Measurements from ENCODE around the gene SLA2.

Gene SLA2

DNA sequence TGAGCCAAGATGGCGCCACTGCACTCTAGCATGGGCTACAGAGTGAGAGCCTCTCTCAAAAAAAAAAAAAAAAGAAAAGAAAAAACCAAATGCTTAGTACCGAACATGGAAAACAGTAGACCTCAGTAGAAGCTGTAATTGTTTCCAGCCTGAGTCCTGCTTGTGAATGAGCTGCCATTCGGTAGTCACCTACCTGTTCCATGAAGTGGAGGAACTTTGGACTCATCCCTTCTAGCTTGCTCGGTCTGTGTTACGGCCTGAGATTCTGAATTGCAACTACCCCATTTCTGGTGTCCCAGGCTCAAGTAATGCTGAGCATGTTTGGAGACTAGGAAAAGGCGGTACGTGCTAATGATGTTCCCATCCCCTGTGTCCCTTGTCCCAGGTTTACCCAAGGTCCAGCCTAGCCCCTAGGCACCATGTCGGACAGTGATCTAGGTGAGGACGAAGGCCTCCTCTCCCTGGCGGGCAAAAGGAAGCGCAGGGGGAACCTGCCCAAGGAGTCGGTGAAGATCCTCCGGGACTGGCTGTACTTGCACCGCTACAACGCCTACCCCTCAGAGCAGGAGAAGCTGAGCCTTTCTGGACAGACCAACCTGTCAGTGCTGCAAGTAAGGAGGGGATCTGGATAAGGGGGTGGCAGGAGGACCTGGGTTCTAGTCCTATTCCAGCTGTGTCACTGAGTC, 67.5 kb downstream of the SLA2 start:
- TF ChIP-seq PPARA (CRISPR knock-in tag; IDR thresholded peaks at IDR 0.05; ENCODE audit: borderline replicate concordance) (no peak), ZFP3 (CRISPR knock-in tag; IDR thresholded peaks at IDR 0.05) (no peak), TCF4 (CRISPR knock-in tag; IDR thresholded peaks at IDR 0.05; ENCODE audit: borderline replicate concordance) (no peak), ARNTL (CRISPR knock-in tag; IDR thresholded peaks at IDR 0.05; ENCODE audit: borderline replicate concordance, low read depth) (no peak), TOX (CRISPR knock-in tag; IDR thresholded peaks at IDR 0.05; ENCODE audit: borderline replicate concordance) (no peak), RARB (CRISPR knock-in tag; IDR thresholded peaks at IDR 0.05) (no peak), POU6F1 (CRISPR knock-in tag; IDR thresholded peaks at IDR 0.05; ENCODE audit: borderline replicate concordance, low read depth) (no peak), ISL1 (CRISPR knock-in tag; IDR thresholded peaks at IDR 0.05) (no peak), CSDC2 (CRISPR knock-in tag; IDR thresholded peaks at IDR 0.05) (no peak), BACH2 (CRISPR knock-in tag; IDR thresholded peaks at IDR 0.05; ENCODE audit: borderline replicate concordance) (no peak), OSR1 (CRISPR knock-in tag; IDR thresholded peaks at IDR 0.05) (no peak)
- TF ChIP-seq, protein P1, sequence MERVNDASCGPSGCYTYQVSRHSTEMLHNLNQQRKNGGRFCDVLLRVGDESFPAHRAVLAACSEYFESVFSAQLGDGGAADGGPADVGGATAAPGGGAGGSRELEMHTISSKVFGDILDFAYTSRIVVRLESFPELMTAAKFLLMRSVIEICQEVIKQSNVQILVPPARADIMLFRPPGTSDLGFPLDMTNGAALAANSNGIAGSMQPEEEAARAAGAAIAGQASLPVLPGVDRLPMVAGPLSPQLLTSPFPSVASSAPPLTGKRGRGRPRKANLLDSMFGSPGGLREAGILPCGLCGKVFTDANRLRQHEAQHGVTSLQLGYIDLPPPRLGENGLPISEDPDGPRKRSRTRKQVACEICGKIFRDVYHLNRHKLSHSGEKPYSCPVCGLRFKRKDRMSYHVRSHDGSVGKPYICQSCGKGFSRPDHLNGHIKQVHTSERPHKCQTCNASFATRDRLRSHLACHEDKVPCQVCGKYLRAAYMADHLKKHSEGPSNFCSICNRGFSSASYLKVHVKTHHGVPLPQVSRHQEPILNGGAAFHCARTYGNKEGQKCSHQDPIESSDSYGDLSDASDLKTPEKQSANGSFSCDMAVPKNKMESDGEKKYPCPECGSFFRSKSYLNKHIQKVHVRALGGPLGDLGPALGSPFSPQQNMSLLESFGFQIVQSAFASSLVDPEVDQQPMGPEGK (CRISPR knock-in tag; IDR thresholded peaks at IDR 0.05; ENCODE audit: borderline replicate concordance) = no peak
- TF ChIP-seq, protein P2, sequence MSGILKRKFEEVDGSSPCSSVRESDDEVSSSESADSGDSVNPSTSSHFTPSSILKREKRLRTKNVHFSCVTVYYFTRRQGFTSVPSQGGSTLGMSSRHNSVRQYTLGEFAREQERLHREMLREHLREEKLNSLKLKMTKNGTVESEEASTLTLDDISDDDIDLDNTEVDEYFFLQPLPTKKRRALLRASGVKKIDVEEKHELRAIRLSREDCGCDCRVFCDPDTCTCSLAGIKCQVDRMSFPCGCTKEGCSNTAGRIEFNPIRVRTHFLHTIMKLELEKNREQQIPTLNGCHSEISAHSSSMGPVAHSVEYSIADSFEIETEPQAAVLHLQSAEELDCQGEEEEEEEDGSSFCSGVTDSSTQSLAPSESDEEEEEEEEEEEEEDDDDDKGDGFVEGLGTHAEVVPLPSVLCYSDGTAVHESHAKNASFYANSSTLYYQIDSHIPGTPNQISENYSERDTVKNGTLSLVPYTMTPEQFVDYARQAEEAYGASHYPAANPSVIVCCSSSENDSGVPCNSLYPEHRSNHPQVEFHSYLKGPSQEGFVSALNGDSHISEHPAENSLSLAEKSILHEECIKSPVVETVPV (CRISPR knock-in tag; IDR thresholded peaks at IDR 0.05) = no peak
- TF ChIP-seq, protein P3, sequence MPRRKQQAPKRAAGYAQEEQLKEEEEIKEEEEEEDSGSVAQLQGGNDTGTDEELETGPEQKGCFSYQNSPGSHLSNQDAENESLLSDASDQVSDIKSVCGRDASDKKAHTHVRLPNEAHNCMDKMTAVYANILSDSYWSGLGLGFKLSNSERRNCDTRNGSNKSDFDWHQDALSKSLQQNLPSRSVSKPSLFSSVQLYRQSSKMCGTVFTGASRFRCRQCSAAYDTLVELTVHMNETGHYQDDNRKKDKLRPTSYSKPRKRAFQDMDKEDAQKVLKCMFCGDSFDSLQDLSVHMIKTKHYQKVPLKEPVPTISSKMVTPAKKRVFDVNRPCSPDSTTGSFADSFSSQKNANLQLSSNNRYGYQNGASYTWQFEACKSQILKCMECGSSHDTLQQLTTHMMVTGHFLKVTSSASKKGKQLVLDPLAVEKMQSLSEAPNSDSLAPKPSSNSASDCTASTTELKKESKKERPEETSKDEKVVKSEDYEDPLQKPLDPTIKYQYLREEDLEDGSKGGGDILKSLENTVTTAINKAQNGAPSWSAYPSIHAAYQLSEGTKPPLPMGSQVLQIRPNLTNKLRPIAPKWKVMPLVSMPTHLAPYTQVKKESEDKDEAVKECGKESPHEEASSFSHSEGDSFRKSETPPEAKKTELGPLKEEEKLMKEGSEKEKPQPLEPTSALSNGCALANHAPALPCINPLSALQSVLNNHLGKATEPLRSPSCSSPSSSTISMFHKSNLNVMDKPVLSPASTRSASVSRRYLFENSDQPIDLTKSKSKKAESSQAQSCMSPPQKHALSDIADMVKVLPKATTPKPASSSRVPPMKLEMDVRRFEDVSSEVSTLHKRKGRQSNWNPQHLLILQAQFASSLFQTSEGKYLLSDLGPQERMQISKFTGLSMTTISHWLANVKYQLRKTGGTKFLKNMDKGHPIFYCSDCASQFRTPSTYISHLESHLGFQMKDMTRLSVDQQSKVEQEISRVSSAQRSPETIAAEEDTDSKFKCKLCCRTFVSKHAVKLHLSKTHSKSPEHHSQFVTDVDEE (CRISPR knock-in tag; IDR thresholded peaks at IDR 0.05) = no peak
- ATAC-seq = no peak

DNA sequence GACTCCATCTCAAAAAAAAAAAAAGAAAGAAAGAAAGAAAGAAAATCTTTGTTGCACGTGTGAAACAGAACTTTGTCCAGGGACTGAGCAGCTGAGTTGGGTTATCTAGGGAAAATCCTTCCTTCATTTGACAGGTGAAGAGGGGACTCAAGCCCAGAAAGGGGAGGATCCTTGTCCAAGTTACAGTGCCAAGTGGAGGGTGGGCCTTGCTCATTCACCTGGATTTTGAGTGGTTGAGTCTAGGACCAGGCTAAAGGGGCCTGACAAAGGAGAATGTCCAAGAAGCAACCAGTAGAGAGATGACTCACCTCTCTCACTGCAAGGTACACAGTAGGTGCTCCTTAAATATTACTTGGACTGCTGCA, 69.9 kb downstream of the SLA2 start:
- ATAC-seq = no peak
- no peak for TF ChIP-seq ARNTL (CRISPR knock-in tag; IDR thresholded peaks at IDR 0.05; ENCODE audit: borderline replicate concordance, low read depth)
- no peak for TF ChIP-seq OSR1 (CRISPR knock-in tag; IDR thresholded peaks at IDR 0.05)
- TF ChIP-seq BACH2 (CRISPR knock-in tag; IDR thresholded peaks at IDR 0.05; ENCODE audit: borderline replicate concordance) = no peak
- no peak for TF ChIP-seq CSDC2 (CRISPR knock-in tag; IDR thresholded peaks at IDR 0.05)
- TF ChIP-seq ZNF70 (CRISPR knock-in tag; IDR thresholded peaks at IDR 0.05) = no peak

DNA sequence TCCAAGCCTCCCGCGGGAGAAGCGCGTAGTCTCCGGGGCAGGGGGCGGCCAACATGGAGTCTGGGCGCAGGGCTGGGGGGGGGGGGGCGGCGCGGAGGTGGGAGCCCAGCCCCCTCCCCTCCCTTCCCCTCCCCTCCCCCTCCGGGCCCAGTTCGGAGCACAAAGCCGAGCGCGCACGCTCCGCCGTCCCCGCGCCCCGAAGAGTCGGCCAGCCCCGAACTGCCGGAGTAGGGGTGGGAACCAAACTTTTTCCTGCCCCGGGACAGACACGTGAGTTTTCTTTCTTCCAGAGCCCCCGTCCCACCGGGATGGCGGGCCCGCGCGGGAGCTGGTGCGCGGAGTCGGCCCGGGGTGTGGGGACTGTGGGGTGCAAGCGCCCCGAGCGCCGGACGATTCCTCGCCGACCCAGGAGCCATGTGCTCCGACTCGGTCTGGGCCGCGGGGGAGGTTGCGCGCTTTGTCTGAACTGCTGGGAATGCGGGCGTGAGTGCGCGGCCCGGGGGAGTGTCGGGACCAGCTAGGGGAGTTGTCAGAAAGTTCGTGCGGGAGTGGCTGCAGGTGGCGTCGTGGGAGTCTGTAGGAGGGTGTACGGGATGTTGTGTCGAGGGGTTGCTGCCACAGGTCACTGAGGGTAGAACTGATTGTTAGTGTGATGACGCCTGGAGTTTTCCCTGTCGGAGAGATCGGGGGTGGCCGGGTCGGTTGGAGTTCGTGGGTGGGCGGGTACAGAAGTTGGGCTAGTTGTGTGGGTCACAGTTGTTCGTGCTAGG, 71.4 kb downstream of the SLA2 start:
- ATAC-seq = peak; percentile 64
- TF ChIP-seq CSDC2 (CRISPR knock-in tag; IDR thresholded peaks at IDR 0.05) = 0 out of 2 replicates have a peak, but pooled peaks have one; percentile 43
- no peak for TF ChIP-seq ESRRG (CRISPR knock-in tag; IDR thresholded peaks at IDR 0.05)

- ATAC-seq = peak; percentile 7
- TF ChIP-seq ESRRG (CRISPR knock-in tag; IDR thresholded peaks at IDR 0.05) = no peak
- TF ChIP-seq, protein P1 (CRISPR knock-in tag; IDR thresholded peaks at IDR 0.05; ENCODE audit: borderline replicate concordance) = peak; percentile 96; the same call in 1 of the 2 replicates
Measured at GRCh38 chr20:36573798-36574365, 72.1 kb downstream of the SLA2 start.

Data from SK-N-SH treated with all-trans-retinoic acid at 6 μM for 48 hours (cell line).